Small intestine (tissue), 7 donors: ENCODE measurements around the gene CNIH4. TPM values are rescaled to one million over a fixed set of nuclear protein-coding genes. Genes with fewer than 3 reads are reported as not detected.
A peak's percentile ranks its signal among the peaks of the same experiment; 100 is the strongest.

ENCODE experiments used
- DNase-seq, 2 donors: peaks; one replicate each; pipeline versions ENCODE4 v3.0.0 to v3.0.0-alpha.2; 2013
- FAIRE-seq: peaks from 2 replicates; lab custom pipeline; 2012; peaks lifted over from hg19 to GRCh38; lab: Jason Lieb, UNC
- H3K27ac ChIP-seq, 3 donors: one replicate each; pipeline ENCODE4 v1.5.1; 2013; ENCODE audit warnings: low read length in 2 of 3, mild to moderate bottlenecking in 2 of 3, control low read depth in 1 of 3, inconsistent platforms in 1 of 3, low read depth in 1 of 3, moderate library complexity in 1 of 3
- H3K27me3 ChIP-seq, 3 donors: one replicate each; pipeline ENCODE4 v1.6.1; 2013; ENCODE audit warnings: low read length in 3 of 3, inconsistent platforms in 1 of 3; ENCODE audit not compliant: control insufficient read depth in 3 of 3, insufficient read depth in 3 of 3
- H3K36me3 ChIP-seq, 3 donors: one replicate each; pipeline ENCODE4 v1.6.1; 2013; ENCODE audit warnings: low read length in 3 of 3, inconsistent platforms in 1 of 3, low read depth in 1 of 3, mild to moderate bottlenecking in 1 of 3, moderate library complexity in 1 of 3; ENCODE audit not compliant: control insufficient read depth in 3 of 3, insufficient read depth in 2 of 3
- H3K4me1 ChIP-seq, 3 donors: one replicate each; pipeline ENCODE4 v1.6.1; 2013; ENCODE audit warnings: low read length in 2 of 3, inconsistent platforms in 1 of 3, low read depth in 1 of 3, mild to moderate bottlenecking in 1 of 3, moderate library complexity in 1 of 3; ENCODE audit not compliant: control insufficient read depth in 3 of 3, insufficient read depth in 2 of 3
- H3K4me3 ChIP-seq, 3 donors: one replicate each; pipeline ENCODE4 v1.5.1; 2013; ENCODE audit warnings: low read length in 3 of 3, control low read depth in 1 of 3, inconsistent platforms in 1 of 3, low read depth in 1 of 3, mild to moderate bottlenecking in 1 of 3, moderate library complexity in 1 of 3
- H3K9me3 ChIP-seq, 2 donors: one replicate each; pipeline ENCODE4 v1.6.1; 2013; ENCODE audit warnings: low read depth in 1 of 2, low read length in 1 of 2; ENCODE audit not compliant: control insufficient read depth in 2 of 2, insufficient read depth in 1 of 2
- WGBS, 3 donors: extraction: QIAGEN DNeasy Blood & Tissue Kit; methylation state at CpG; one replicate each; pipeline ENCODE4 v1.1.7; 2013; 5-methylcytosine and 5-hydroxymethylcytosine counted together
- polyA plus RNA-seq, 4 donors: library from polyadenylated mRNA; stranded (reverse) in 3 of 4; unstranded in 1 of 4; fragments of 200-250 nt in 3 of 4; fragments of 120-200 nt in 1 of 4; gene quantifications; one replicate each; pipeline versions ENCODE4 v1.2.1 to v1.2.3, GENCODE V29; 2013
- donor health status: healthy with polysubstance abuse.
- donor health status: control.
- donor health status: control.
- donor health status: Bipolar disorder and iron deficiency.
- donor health status: healthy.

CNIH4 gene
- polyA plus RNA-seq, 4 donors = 43.2 to 91.6 (median 60.8) TPM

- Histone ChIP-seq H3K36me3 (no peaks in the 10 kb centered on the region), H3K9me3 (peaks cover 0 to 4% of the 10 kb centered on the region in 2 donors), H3K27ac (peak overlapping the region in 2 of 3 donors; percentile 67 to 68), H3K4me1 (peaks cover 4 to 24% (median 7%) of the 10 kb centered on the region in 3 donors), H3K27me3 (no peaks in the 10 kb centered on the region), H3K4me3 (no peak overlapping the region)
- FAIRE-seq = no peak
- 23 to 43% (median 26%) methylated on average over 5 of the region's 5 CpGs for WGBS, 3 donors
- peak; percentile 80 to 91 for DNase-seq
Measured at GRCh38 chr1:224353975-224354925, 2.4 kb upstream of the CNIH4 start.

GRCh38 chr1:224357626-224358124 lies 996 bp downstream of the CNIH4 start:
- peak overlapping the region; percentile 70 to 90 (median 78) for H3K4me3 ChIP-seq
- no peaks in the 10 kb centered on the region for H3K27me3 ChIP-seq
- H3K9me3 ChIP-seq = no peaks in the 10 kb centered on the region
- peaks cover 0 to 14% (median 3%) of the 10 kb centered on the region in 3 donors for H3K36me3 ChIP-seq
- peak overlapping the region; percentile 78 to 94 (median 85) for H3K27ac ChIP-seq
- no peak for FAIRE-seq
- 8 to 27% (median 14%) methylated on average over 9 of the region's 9 CpGs for WGBS, 3 donors
- DNase-seq = peak in 1 of 2 donors; percentile 60
- H3K4me1 ChIP-seq = peaks cover 4 to 24% (median 9%) of the 10 kb centered on the region in 3 donors

- 11 to 42% (median 29%) methylated on average over 4 of the region's 4 CpGs for WGBS, 3 donors
- H3K27me3 ChIP-seq = no peaks in the 10 kb centered on the region
- peaks cover 0 to 17% (median 3%) of the 10 kb centered on the region in 3 donors for H3K36me3 ChIP-seq
- FAIRE-seq = no peak
- peaks cover 4 to 24% (median 9%) of the 10 kb centered on the region in 3 donors for H3K4me1 ChIP-seq
- H3K27ac ChIP-seq = peak overlapping the region in 1 of 3 donors; percentile 94
- peak overlapping the region in 2 of 3 donors; percentile 70 to 78 for H3K4me3 ChIP-seq
- no peak for DNase-seq
- H3K9me3 ChIP-seq = no peaks in the 10 kb centered on the region
Measured at GRCh38 chr1:224358237-224358636, 1.6 kb downstream of the CNIH4 start.

- H3K36me3 ChIP-seq = peaks cover 0 to 20% (median 3%) of the 10 kb centered on the region in 3 donors
- DNase-seq (no peak), FAIRE-seq (no peak)
- H3K4me3 ChIP-seq = no peak overlapping the region
- 70 to 78% (median 75%) methylated on average over 3 of the region's 3 CpGs for WGBS, 3 donors
- H3K4me1 ChIP-seq = peaks cover 4 to 15% (median 6%) of the 10 kb centered on the region in 3 donors
- no peaks in the 10 kb centered on the region for H3K9me3 ChIP-seq
- H3K27me3 ChIP-seq = no peaks in the 10 kb centered on the region
- no peak overlapping the region for H3K27ac ChIP-seq
Measured at GRCh38 chr1:224359207-224359606, 2.5 kb downstream of the CNIH4 start.

GRCh38 chr1:224368409-224368808 lies 11.7 kb downstream of the CNIH4 start:
- Histone ChIP-seq H3K4me1 (no peaks in the 10 kb centered on the region), H3K9me3 (no peaks in the 10 kb centered on the region), H3K4me3 (no peak overlapping the region), H3K36me3 (peaks cover 10 to 54% (median 18%) of the 10 kb centered on the region in 3 donors), H3K27ac (no peak overlapping the region), H3K27me3 (no peaks in the 10 kb centered on the region)
- DNase-seq = no peak
- no peak for FAIRE-seq
- 79 to 93% (median 84%) methylated on average over 5 of the region's 5 CpGs for WGBS, 3 donors

GRCh38 chr1:224373008-224373590 lies 16.4 kb downstream of the CNIH4 start:
- Histone ChIP-seq H3K9me3 (no peaks in the 10 kb centered on the region), H3K27ac (no peak overlapping the region), H3K4me1 (no peaks in the 10 kb centered on the region), H3K27me3 (no peaks in the 10 kb centered on the region), H3K4me3 (no peak overlapping the region), H3K36me3 (peaks cover 5 to 49% (median 26%) of the 10 kb centered on the region in 3 donors)
- FAIRE-seq = no peak
- no peak for DNase-seq
- WGBS, 3 donors = 92 to 98% (median 93%) methylated on average over 5 of the region's 5 CpGs

- FAIRE-seq = no peak
- H3K4me1 ChIP-seq = no peaks in the 10 kb centered on the region
- peaks cover 5 to 42% (median 16%) of the 10 kb centered on the region in 3 donors for H3K36me3 ChIP-seq
- H3K27ac ChIP-seq = no peak overlapping the region
- no peaks in the 10 kb centered on the region for H3K9me3 ChIP-seq
- H3K27me3 ChIP-seq = no peaks in the 10 kb centered on the region
- H3K4me3 ChIP-seq = no peak overlapping the region
- no peak for DNase-seq
- 62 to 84% (median 74%) methylated on average over 3 of the region's 3 CpGs for WGBS, 3 donors
Measured at GRCh38 chr1:224375059-224375458, 18.4 kb downstream of the CNIH4 start.

GRCh38 chr1:224377676-224378006 lies 21.0 kb downstream of the CNIH4 start:
- WGBS, 3 donors = 65 to 83% (median 72%) methylated on average over 2 of the region's 2 CpGs
- no peak for FAIRE-seq
- Histone ChIP-seq H3K9me3 (no peaks in the 10 kb centered on the region), H3K27me3 (no peaks in the 10 kb centered on the region), H3K36me3 (peaks cover 0 to 29% (median 13%) of the 10 kb centered on the region in 3 donors), H3K4me3 (no peak overlapping the region), H3K4me1 (no peaks in the 10 kb centered on the region), H3K27ac (no peak overlapping the region)
- DNase-seq = no peak
